Measurements from ENCODE around the gene FDXACB1.
"Not testable (repeated sequence)": the region's sequence is repeated elsewhere in the genome, so short reads cannot be mapped to it uniquely, and the experiment has no call there.

Gene FDXACB1

GRCh38 chr11:111886032-111886431, 7.1 kb upstream of the FDXACB1 start:
- Histone ChIP-seq H3K4me1 (ENCODE audit: control insufficient read depth, insufficient read depth, low read length) (no peaks in the 10 kb centered on the region), H3K9me3 (ENCODE audit: control insufficient read depth, low read length) (no peaks in the 10 kb centered on the region), H3K4me3 (ENCODE audit: low read length) (no peak overlapping the region), H3K27me3 (ENCODE audit: control insufficient read depth, insufficient read depth, low read length) (no peaks in the 10 kb centered on the region), H3K36me3 (ENCODE audit: control insufficient read depth, insufficient read depth, low read length) (no peaks in the 10 kb centered on the region), H3K9ac (ENCODE audit: low read length) (no peak overlapping the region)

GRCh38 chr11:111885053-111885452, 6.1 kb upstream of the FDXACB1 start:
- not testable (repeated sequence) for H3K9ac ChIP-seq (ENCODE audit: low read length); H3K36me3 ChIP-seq (ENCODE audit: control insufficient read depth, insufficient read depth, low read length); H3K27me3 ChIP-seq (ENCODE audit: control insufficient read depth, insufficient read depth, low read length); H3K4me3 ChIP-seq (ENCODE audit: low read length); H3K9me3 ChIP-seq (ENCODE audit: control insufficient read depth, low read length); H3K4me1 ChIP-seq (ENCODE audit: control insufficient read depth, insufficient read depth, low read length)

- Histone ChIP-seq H3K4me1 (ENCODE audit: control insufficient read depth, insufficient read depth, low read length) (peaks cover 11% of the 10 kb centered on the region), H3K36me3 (ENCODE audit: control insufficient read depth, insufficient read depth, low read length) (no peaks in the 10 kb centered on the region), H3K9me3 (ENCODE audit: control insufficient read depth, low read length) (no peaks in the 10 kb centered on the region), H3K9ac (ENCODE audit: low read length) (no peak overlapping the region), H3K27me3 (ENCODE audit: control insufficient read depth, insufficient read depth, low read length) (no peaks in the 10 kb centered on the region), H3K4me3 (ENCODE audit: low read length) (no peak overlapping the region)
These were observed 3.2 kb upstream of the FDXACB1 start for GRCh38 chr11:111882202-111882601.

- H3K9me3 ChIP-seq (ENCODE audit: control insufficient read depth, low read length): no peaks in the 10 kb centered on the region
- H3K27me3 ChIP-seq (ENCODE audit: control insufficient read depth, insufficient read depth, low read length): no peaks in the 10 kb centered on the region
- H3K36me3 ChIP-seq (ENCODE audit: control insufficient read depth, insufficient read depth, low read length): no peaks in the 10 kb centered on the region
- peak overlapping the region; percentile 63 for H3K9ac ChIP-seq (ENCODE audit: low read length)
- H3K4me3 ChIP-seq (ENCODE audit: low read length): peak overlapping the region; percentile 88
- H3K4me1 ChIP-seq (ENCODE audit: control insufficient read depth, insufficient read depth, low read length): peaks cover 11% of the 10 kb centered on the region
These were observed 634 bp upstream of the FDXACB1 start for GRCh38 chr11:111879637-111879960.

GRCh38 chr11:111878385-111878848, 548 bp downstream of the FDXACB1 start:
- Histone ChIP-seq H3K36me3 (ENCODE audit: control insufficient read depth, insufficient read depth, low read length) (no peaks in the 10 kb centered on the region), H3K27me3 (ENCODE audit: control insufficient read depth, insufficient read depth, low read length) (no peaks in the 10 kb centered on the region), H3K9ac (ENCODE audit: low read length) (peak overlapping the region; percentile 63), H3K4me1 (ENCODE audit: control insufficient read depth, insufficient read depth, low read length) (peaks cover 11% of the 10 kb centered on the region), H3K9me3 (ENCODE audit: control insufficient read depth, low read length) (no peaks in the 10 kb centered on the region), H3K4me3 (ENCODE audit: low read length) (peak overlapping the region; percentile 88)

- H3K36me3 ChIP-seq (ENCODE audit: control insufficient read depth, insufficient read depth, low read length): no peaks in the 10 kb centered on the region
- H3K4me1 ChIP-seq (ENCODE audit: control insufficient read depth, insufficient read depth, low read length): peaks cover 4% of the 10 kb centered on the region
- peak overlapping the region; percentile 77 for H3K9ac ChIP-seq (ENCODE audit: low read length)
- no peaks in the 10 kb centered on the region for H3K9me3 ChIP-seq (ENCODE audit: control insufficient read depth, low read length)
- H3K27me3 ChIP-seq (ENCODE audit: control insufficient read depth, insufficient read depth, low read length): no peaks in the 10 kb centered on the region
- peak overlapping the region; percentile 92 for H3K4me3 ChIP-seq (ENCODE audit: low read length)
These were observed 7.2 kb downstream of the FDXACB1 start for GRCh38 chr11:111871693-111872161.

- peak within 1 kb of the TSS; percentile 92 for H3K4me3 ChIP-seq (ENCODE audit: low read length)
- H3K9ac ChIP-seq (ENCODE audit: low read length): peak within 1 kb of the TSS; percentile 77
- no peaks in the 10 kb centered on the region for H3K36me3 ChIP-seq (ENCODE audit: control insufficient read depth, insufficient read depth, low read length)
- H3K27me3 ChIP-seq (ENCODE audit: control insufficient read depth, insufficient read depth, low read length): no peaks in the 10 kb centered on the region
- H3K9me3 ChIP-seq (ENCODE audit: control insufficient read depth, low read length): no peaks in the 10 kb centered on the region
- peaks cover 4% of the 10 kb centered on the region for H3K4me1 ChIP-seq (ENCODE audit: control insufficient read depth, insufficient read depth, low read length)
These were observed 7.9 kb downstream of the FDXACB1 start, which contains the start of gene ALG9 for GRCh38 chr11:111870886-111871692. TSS of gene ALG9 (minus strand) at chr11:111871581. CDS start at chr11:111871482, 99 bp downstream.

GRCh38 chr11:111870522-111870885, 8.5 kb downstream of the FDXACB1 start:
- Histone ChIP-seq H3K9me3 (ENCODE audit: control insufficient read depth, low read length) (no peaks in the 10 kb centered on the region), H3K4me3 (ENCODE audit: low read length) (peak overlapping the region; percentile 92), H3K4me1 (ENCODE audit: control insufficient read depth, insufficient read depth, low read length) (peaks cover 4% of the 10 kb centered on the region), H3K9ac (ENCODE audit: low read length) (peak overlapping the region; percentile 77), H3K27me3 (ENCODE audit: control insufficient read depth, insufficient read depth, low read length) (no peaks in the 10 kb centered on the region), H3K36me3 (ENCODE audit: control insufficient read depth, insufficient read depth, low read length) (no peaks in the 10 kb centered on the region)

GRCh38 chr11:111870113-111870512, 8.9 kb downstream of the FDXACB1 start:
- H3K27me3 ChIP-seq (ENCODE audit: control insufficient read depth, insufficient read depth, low read length): no peaks in the 10 kb centered on the region
- no peak overlapping the region for H3K9ac ChIP-seq (ENCODE audit: low read length)
- H3K36me3 ChIP-seq (ENCODE audit: control insufficient read depth, insufficient read depth, low read length): no peaks in the 10 kb centered on the region
- H3K4me1 ChIP-seq (ENCODE audit: control insufficient read depth, insufficient read depth, low read length): peaks cover 4% of the 10 kb centered on the region
- H3K9me3 ChIP-seq (ENCODE audit: control insufficient read depth, low read length): no peaks in the 10 kb centered on the region
- no peak overlapping the region for H3K4me3 ChIP-seq (ENCODE audit: low read length)

GRCh38 chr11:111860257-111860656, 18.7 kb downstream of the FDXACB1 start:
- H3K4me3 ChIP-seq (ENCODE audit: low read length): no peak overlapping the region
- H3K9me3 ChIP-seq (ENCODE audit: control insufficient read depth, low read length): no peaks in the 10 kb centered on the region
- H3K27me3 ChIP-seq (ENCODE audit: control insufficient read depth, insufficient read depth, low read length): no peaks in the 10 kb centered on the region
- H3K9ac ChIP-seq (ENCODE audit: low read length): no peak overlapping the region
- no peaks in the 10 kb centered on the region for H3K36me3 ChIP-seq (ENCODE audit: control insufficient read depth, insufficient read depth, low read length)
- peaks cover 5% of the 10 kb centered on the region for H3K4me1 ChIP-seq (ENCODE audit: control insufficient read depth, insufficient read depth, low read length)

- H3K9ac ChIP-seq (ENCODE audit: low read length): no peak overlapping the region
- no peaks in the 10 kb centered on the region for H3K27me3 ChIP-seq (ENCODE audit: control insufficient read depth, insufficient read depth, low read length)
- peaks cover 4% of the 10 kb centered on the region for H3K4me1 ChIP-seq (ENCODE audit: control insufficient read depth, insufficient read depth, low read length)
- no peak overlapping the region for H3K4me3 ChIP-seq (ENCODE audit: low read length)
- no peaks in the 10 kb centered on the region for H3K9me3 ChIP-seq (ENCODE audit: control insufficient read depth, low read length)
- no peaks in the 10 kb centered on the region for H3K36me3 ChIP-seq (ENCODE audit: control insufficient read depth, insufficient read depth, low read length)
These were observed 23.5 kb downstream of the FDXACB1 start for GRCh38 chr11:111855506-111855905.

GRCh38 chr11:111852103-111852502, 26.9 kb downstream of the FDXACB1 start:
- Histone ChIP-seq H3K27me3 (ENCODE audit: control insufficient read depth, insufficient read depth, low read length) (no peaks in the 10 kb centered on the region), H3K36me3 (ENCODE audit: control insufficient read depth, insufficient read depth, low read length) (no peaks in the 10 kb centered on the region), H3K4me1 (ENCODE audit: control insufficient read depth, insufficient read depth, low read length) (no peaks in the 10 kb centered on the region), H3K4me3 (ENCODE audit: low read length) (no peak overlapping the region), H3K9me3 (ENCODE audit: control insufficient read depth, low read length) (no peaks in the 10 kb centered on the region), H3K9ac (ENCODE audit: low read length) (no peak overlapping the region)
